HPDE6-E6E7 (cell line): ENCODE measurements around the gene INO80E.
"Not testable (repeated sequence)": the region's sequence is repeated elsewhere in the genome, so short reads cannot be mapped to it uniquely, and the experiment has no call there.

Experiments
- DNase-seq: peaks from one replicate; pipeline ENCODE4 v3.0.0; 2011; ENCODE audit warnings: missing footprints; ENCODE audit errors: extremely low spot score

INO80E gene

GRCh38 chr16:30009990-30010843 is 14.2 kb downstream of the INO80E start:
- no peak for DNase-seq

- no peak for DNase-seq
Measured at GRCh38 chr16:30010844-30011713, 15.0 kb downstream of the INO80E start, which contains the start of gene DOC2A. Gene DOC2A, minus strand, starts transcription at chr16:30011027. Its CDS starts 805 bp downstream, at chr16:30010222.

- no peak for DNase-seq
Measured at GRCh38 chr16:30011714-30012504, 15.9 kb downstream of the INO80E start.

- not testable (repeated sequence) for DNase-seq
Measured at GRCh38 chr16:30012598-30012997, 16.6 kb downstream of the INO80E start.

- not testable (repeated sequence) for DNase-seq
Measured at GRCh38 chr16:30015450-30015849, 19.4 kb downstream of the INO80E start.

GRCh38 chr16:30016555-30017276 is 20.7 kb downstream of the INO80E start:
- no peak for DNase-seq

GRCh38 chr16:30017277-30017656 is 21.2 kb downstream of the INO80E start:
- DNase-seq = no peak

GRCh38 chr16:30017937-30018336 is 21.9 kb downstream of the INO80E start:
- DNase-seq = not testable (repeated sequence)

- no peak for DNase-seq
Measured at GRCh38 chr16:30018731-30019158, 22.7 kb downstream of the INO80E start.

- no peak for DNase-seq
Measured at GRCh38 chr16:30022887-30023286, 26.8 kb downstream of the INO80E start, which contains the start of gene C16orf92. Gene C16orf92, plus strand, starts transcription at chr16:30023198. Its CDS starts 143 bp downstream, at chr16:30023341.

- no peak for DNase-seq
Measured at GRCh38 chr16:30023586-30023985, 27.5 kb downstream of the INO80E start.

- no peak for DNase-seq
Measured at GRCh38 chr16:30024451-30024850, 28.4 kb downstream of the INO80E start.

GRCh38 chr16:30025156-30025555 is 29.1 kb downstream of the INO80E start:
- DNase-seq = no peak

- no peak for DNase-seq
Measured at GRCh38 chr16:30025574-30025973, 29.5 kb downstream of the INO80E start.

GRCh38 chr16:30026449-30026848 is 30.4 kb downstream of the INO80E start:
- no peak for DNase-seq

- no peak for DNase-seq
Measured at GRCh38 chr16:30027588-30028437, 31.8 kb downstream of the INO80E start.

- no peak for DNase-seq
Measured at GRCh38 chr16:30028438-30029076, 32.5 kb downstream of the INO80E start.

GRCh38 chr16:30030011-30030685 is 34.1 kb downstream of the INO80E start:
- DNase-seq = no peak
